B cell (primary cell): ENCODE measurements around the gene TSPAN18. TPM values are rescaled to one million over a fixed set of nuclear protein-coding genes. Genes with fewer than 3 reads are reported as not detected.

Source experiments
- ATAC-seq: fragments of 200-7000 bp; cut with Tn5 transposase; one replicate; pipeline ENCODE4 v1.10.0; 2021; ENCODE audit warnings: low read depth, mild to moderate bottlenecking, moderate number of reproducible peaks, moderate library complexity
- CTCF ChIA-PET: fragments of 350-600 bp; sonication (Branson Sonifier 250); formaldehyde crosslinking; loops from one replicate; lab custom pipeline; 2021; ENCODE audit warnings: antibody characterized with exemption, inconsistent platforms; lab: Charles Lee
- POLR2A ChIA-PET: fragments of 350-600 bp; sonication (Branson Sonifier 250); formaldehyde crosslinking; loops from one replicate; lab custom pipeline; 2021; ENCODE audit warnings: antibody characterized with exemption; lab: Charles Lee
- DNase-seq: peaks from one replicate; pipeline ENCODE4 v3.0.0; 2013
- H2AFZ ChIP-seq: 2 replicates; pipeline ENCODE4 v1.6.1; 2012; ENCODE audit warnings: mild to moderate bottlenecking, low read depth, low read length; ENCODE audit not compliant: insufficient read depth, poor library complexity, severe bottlenecking
- H3K27ac ChIP-seq, 2 donors: 1 replicate in 1 of 2; 2 replicates in 1 of 2; pipeline ENCODE4 v1.5.1; 2012 to 2013; ENCODE audit warnings: low read length in 2 of 2, mild to moderate bottlenecking in 2 of 2, moderate library complexity in 1 of 2
- H3K27me3 ChIP-seq, 4 experiments: fragments of 200-600 bp in 1 of 4; sonication (generic) in 1 of 4; replicated peaks in 1 of 4; 1 replicate in 2 of 4; 2 replicates in 2 of 4; pipeline versions ENCODE4 v1.6.1 to v1.7.0; 2013 to 2016; ENCODE audit warnings: low read length in 3 of 4, mild to moderate bottlenecking in 2 of 4, mixed read lengths in 1 of 4, moderate library complexity in 1 of 4; ENCODE audit not compliant: insufficient read depth in 4 of 4, control insufficient read depth in 3 of 4; ENCODE audit errors: control extremely low read depth in 1 of 4
- H3K36me3 ChIP-seq, 2 experiments: replicated peaks in 1 of 2; 1 replicate in 1 of 2; 2 replicates in 1 of 2; pipeline versions ENCODE4 v1.6.1 to v1.7.1; 2013; ENCODE audit warnings: low read length in 1 of 2; ENCODE audit not compliant: insufficient read depth in 2 of 2, control insufficient read depth in 1 of 2; ENCODE audit errors: control extremely low read depth in 1 of 2, extremely low read depth in 1 of 2
- H3K4me1 ChIP-seq, 2 donors: fragments of 200-600 bp in 1 of 2; sonication (generic) in 1 of 2; 1 replicate in 1 of 2; 2 replicates in 1 of 2; pipeline versions ENCODE4 v1.5.1 to v1.6.1; 2013 to 2017; ENCODE audit warnings: low read length in 2 of 2; ENCODE audit not compliant: control insufficient read depth in 2 of 2, insufficient read depth in 2 of 2
- H3K4me2 ChIP-seq: replicated peaks from 2 replicates; pipeline ENCODE3; 2012; ENCODE audit warnings: mild to moderate bottlenecking, low read depth, low read length; ENCODE audit not compliant: poor library complexity, severe bottlenecking
- H3K4me3 ChIP-seq, 5 experiments: fragments of 200-600 bp in 1 of 5; sonication (generic) in 1 of 5; 1 replicate in 3 of 5; 2 replicates in 2 of 5; pipeline versions ENCODE4 v1.5.1 to v1.7.0; 2011 to 2016; ENCODE audit warnings: low read length in 4 of 5, mild to moderate bottlenecking in 4 of 5, low read depth in 2 of 5, control low read depth in 1 of 5, moderate library complexity in 1 of 5; ENCODE audit not compliant: insufficient read depth in 1 of 5; ENCODE audit errors: control extremely low read depth in 1 of 5, extremely low read depth in 1 of 5
- H3K79me2 ChIP-seq: fragments of 200-600 bp; sonication (generic); one replicate; pipeline ENCODE4 v1.6.0; 2016; ENCODE audit warnings: low read length; ENCODE audit not compliant: control insufficient read depth, insufficient read depth
- H3K9ac ChIP-seq: fragments of 200-600 bp; sonication (generic); 2 replicates; pipeline ENCODE4 v1.6.1; 2017; ENCODE audit warnings: mild to moderate bottlenecking, low read length, moderate library complexity
- H3K9me3 ChIP-seq, 3 donors: one replicate each; pipeline versions ENCODE4 v1.6.1 to v1.7.1; 2013; ENCODE audit warnings: low read length in 2 of 3; ENCODE audit not compliant: control insufficient read depth in 2 of 3, insufficient read depth in 1 of 3; ENCODE audit errors: control extremely low read depth in 1 of 3
- H4K20me1 ChIP-seq: 2 replicates; pipeline ENCODE4 v1.6.0; 2012; ENCODE audit warnings: mild to moderate bottlenecking, low read length; ENCODE audit not compliant: insufficient read depth, control insufficient read depth, poor library complexity, severe bottlenecking
- H3K27ac Mint-ChIP-seq: one replicate; pipeline ENCODE4 v1.8.0; 2021; ENCODE audit warnings: mixed read lengths
- H3K27me3 Mint-ChIP-seq: one replicate; pipeline ENCODE4 v1.8.0; 2021; ENCODE audit warnings: mixed read lengths
- H3K4me1 Mint-ChIP-seq: one replicate; pipeline ENCODE4 v1.8.0; 2021; ENCODE audit warnings: mixed read lengths
- H3K4me3 Mint-ChIP-seq: one replicate; pipeline ENCODE4 v1.8.0; 2021; ENCODE audit warnings: mixed read lengths
- H3K9me3 Mint-ChIP-seq: one replicate; pipeline ENCODE4 v1.8.0; 2022; ENCODE audit warnings: mixed read lengths; ENCODE audit not compliant: insufficient read depth
- EZH2 ChIP-seq: IDR thresholded peaks from 2 replicates; pipeline ENCODE4 v1.6.1; 2012; ENCODE audit warnings: borderline replicate concordance, low read depth, mild to moderate bottlenecking, moderate library complexity, low read length; ENCODE audit not compliant: insufficient read depth, poor library complexity, severe bottlenecking
- WGBS: methylation state at CpG from one replicate; pipeline ENCODE4 v1.1.5; 2013; ENCODE audit warnings: missing lambda C conversion rate; ENCODE audit not compliant: insufficient coverage; 5-methylcytosine and 5-hydroxymethylcytosine counted together
- intact Hi-C: fragments of 100-400 bp; cut with micrococcal nuclease; formaldehyde crosslinking; loops from one replicate; pipeline ENCODE4 v1.10.0; 2022
- polyA plus RNA-seq: library from polyadenylated mRNA; depleted of rRNA; stranded (reverse); fragments of >200 nt; gene quantifications from 2 replicates; pipeline ENCODE4 v1.2.3, GENCODE V29; 2012
- total RNA-seq, 2 donors: library from RNA; stranded (reverse); fragments of 120-200 nt in 1 of 2; gene quantifications; 1 replicate in 1 of 2; 2 replicates in 1 of 2; pipeline versions ENCODE4 v1.2.3 to v1.2.4, GENCODE V29; 2013 to 2022
- TF ChIP-seq, protein P1 (sequence below): fragments of 200-600 bp; IDR thresholded peaks from one replicate; pipeline ENCODE4 v1.8.0; 2022; ENCODE audit warnings: antibody characterized with exemption, mild to moderate bottlenecking

Gene TSPAN18
- total and polyA plus RNA-seq, 2 donors (not counting 1 experiment from before 2014, with no cell fraction given): 0.75 to 2.0 TPM

DNA sequence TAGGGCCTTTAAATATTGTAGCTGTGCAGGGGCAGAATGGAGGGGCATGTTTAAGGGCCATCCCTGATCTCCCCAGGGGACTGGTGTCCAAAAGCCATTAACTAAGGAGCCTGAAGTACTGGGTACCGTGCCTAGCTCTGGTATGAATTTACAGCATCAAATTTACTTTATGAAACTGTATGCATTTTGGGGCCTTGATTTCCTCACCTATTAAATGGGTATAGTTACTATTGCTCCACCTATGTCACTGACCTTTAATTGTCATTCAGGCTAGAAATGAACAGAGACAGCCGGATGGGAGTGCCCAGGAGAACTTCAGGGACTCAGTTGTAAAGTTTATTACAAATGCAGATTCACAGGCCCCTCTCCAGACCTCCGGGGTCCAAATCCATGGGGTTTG is 235.7 kb downstream of the TSPAN18 start:
- Histone ChIP-seq H4K20me1 (no peaks in the 10 kb centered on the region), H3K4me3 (no peak overlapping the region), H3K36me3 (no peaks in the 10 kb centered on the region), H3K27ac (no peak overlapping the region), H3K4me2 (no peak overlapping the region), H3K27me3 (no peaks in the 10 kb centered on the region), H3K4me1 (no peaks in the 10 kb centered on the region), H3K9ac (no peak overlapping the region), H3K79me2 (no peaks in the 10 kb centered on the region), H2AFZ (no peak overlapping the region), H3K9me3 (no peaks in the 10 kb centered on the region)
- ATAC-seq: no peak
- DNase-seq: no peak
- Mint-ChIP-seq H3K27ac (no peak overlapping the region), H3K9me3 (no peaks in the 10 kb centered on the region), H3K4me3 (no peak overlapping the region), H3K4me1 (peaks cover 3% of the 10 kb centered on the region), H3K27me3 (peaks cover 3% of the 10 kb centered on the region)
- TF ChIP-seq, protein P1, sequence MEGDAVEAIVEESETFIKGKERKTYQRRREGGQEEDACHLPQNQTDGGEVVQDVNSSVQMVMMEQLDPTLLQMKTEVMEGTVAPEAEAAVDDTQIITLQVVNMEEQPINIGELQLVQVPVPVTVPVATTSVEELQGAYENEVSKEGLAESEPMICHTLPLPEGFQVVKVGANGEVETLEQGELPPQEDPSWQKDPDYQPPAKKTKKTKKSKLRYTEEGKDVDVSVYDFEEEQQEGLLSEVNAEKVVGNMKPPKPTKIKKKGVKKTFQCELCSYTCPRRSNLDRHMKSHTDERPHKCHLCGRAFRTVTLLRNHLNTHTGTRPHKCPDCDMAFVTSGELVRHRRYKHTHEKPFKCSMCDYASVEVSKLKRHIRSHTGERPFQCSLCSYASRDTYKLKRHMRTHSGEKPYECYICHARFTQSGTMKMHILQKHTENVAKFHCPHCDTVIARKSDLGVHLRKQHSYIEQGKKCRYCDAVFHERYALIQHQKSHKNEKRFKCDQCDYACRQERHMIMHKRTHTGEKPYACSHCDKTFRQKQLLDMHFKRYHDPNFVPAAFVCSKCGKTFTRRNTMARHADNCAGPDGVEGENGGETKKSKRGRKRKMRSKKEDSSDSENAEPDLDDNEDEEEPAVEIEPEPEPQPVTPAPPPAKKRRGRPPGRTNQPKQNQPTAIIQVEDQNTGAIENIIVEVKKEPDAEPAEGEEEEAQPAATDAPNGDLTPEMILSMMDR: no peak
- TF ChIP-seq EZH2: no peak
- intact Hi-C loops: no loop called here
- 100% methylated on average over 2 of the region's 3 CpGs for WGBS
- ChIA-PET POLR2A (interaction anchor here (1.3 kb wide), 1 partner anchor 17 kb away, joined by 3 read pairs; no protein-coding TSS in a partner anchor), CTCF (interaction anchor here (1.3 to 2.5 kb wide), 2 partner anchors 14 to 26 kb away, joined by 4 to 12 read pairs; no protein-coding TSS in a partner anchor)

DNA sequence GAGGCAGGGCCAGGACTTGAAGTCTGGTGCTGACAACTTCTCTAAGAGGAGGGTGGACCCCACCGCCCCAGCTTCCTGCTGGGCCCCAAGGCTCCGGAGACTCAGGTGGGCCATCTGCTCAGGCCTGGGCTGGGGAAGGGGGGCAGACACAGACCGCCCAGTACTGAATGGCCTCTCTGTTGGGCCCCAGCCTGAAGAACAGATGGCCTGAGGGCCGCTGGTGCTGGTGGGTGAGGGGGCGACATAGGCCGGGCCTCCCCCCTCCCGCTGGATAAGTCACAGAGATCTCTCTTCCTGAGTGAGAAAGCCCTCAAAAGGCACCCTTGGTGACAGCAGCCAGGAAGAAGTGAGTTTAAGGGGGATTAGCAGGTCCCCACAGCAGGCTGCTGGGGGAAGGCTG is 236.4 kb downstream of the TSPAN18 start:
- H2AFZ ChIP-seq: no peak overlapping the region
- CTCF ChIA-PET: interaction anchor here (1.1 kb wide), 1 partner anchor 34 kb away, joined by 3 read pairs; no protein-coding TSS in a partner anchor
- no peak overlapping the region for H3K9ac ChIP-seq
- H4K20me1 ChIP-seq: no peaks in the 10 kb centered on the region
- H3K27me3 Mint-ChIP-seq: peaks cover 3% of the 10 kb centered on the region
- no peak for ATAC-seq
- TF ChIP-seq, protein P1: no peak
- TF ChIP-seq EZH2: no peak
- no peaks in the 10 kb centered on the region for H3K36me3 ChIP-seq
- H3K27me3 ChIP-seq: no peaks in the 10 kb centered on the region
- H3K9me3 ChIP-seq: no peaks in the 10 kb centered on the region
- peaks cover 3% of the 10 kb centered on the region for H3K4me1 Mint-ChIP-seq
- no peak overlapping the region for H3K4me2 ChIP-seq
- 68% methylated on average over 7 of the region's 7 CpGs for WGBS
- DNase-seq: no peak
- H3K9me3 Mint-ChIP-seq: no peaks in the 10 kb centered on the region
- no peaks in the 10 kb centered on the region for H3K79me2 ChIP-seq
- intact Hi-C loops: no loop called here
- no peak overlapping the region for H3K4me3 ChIP-seq
- no peaks in the 10 kb centered on the region for H3K4me1 ChIP-seq
- POLR2A ChIA-PET: no interaction called here
- H3K27ac ChIP-seq: no peak overlapping the region
- H3K4me3 Mint-ChIP-seq: no peak overlapping the region
- H3K27ac Mint-ChIP-seq: peak overlapping the region; percentile 6
